ENCODE data around the gene COG3.
"Not testable (repeated sequence)": the region's sequence is repeated elsewhere in the genome, so short reads cannot be mapped to it uniquely, and the experiment has no call there.

The COG3 gene, protein sequence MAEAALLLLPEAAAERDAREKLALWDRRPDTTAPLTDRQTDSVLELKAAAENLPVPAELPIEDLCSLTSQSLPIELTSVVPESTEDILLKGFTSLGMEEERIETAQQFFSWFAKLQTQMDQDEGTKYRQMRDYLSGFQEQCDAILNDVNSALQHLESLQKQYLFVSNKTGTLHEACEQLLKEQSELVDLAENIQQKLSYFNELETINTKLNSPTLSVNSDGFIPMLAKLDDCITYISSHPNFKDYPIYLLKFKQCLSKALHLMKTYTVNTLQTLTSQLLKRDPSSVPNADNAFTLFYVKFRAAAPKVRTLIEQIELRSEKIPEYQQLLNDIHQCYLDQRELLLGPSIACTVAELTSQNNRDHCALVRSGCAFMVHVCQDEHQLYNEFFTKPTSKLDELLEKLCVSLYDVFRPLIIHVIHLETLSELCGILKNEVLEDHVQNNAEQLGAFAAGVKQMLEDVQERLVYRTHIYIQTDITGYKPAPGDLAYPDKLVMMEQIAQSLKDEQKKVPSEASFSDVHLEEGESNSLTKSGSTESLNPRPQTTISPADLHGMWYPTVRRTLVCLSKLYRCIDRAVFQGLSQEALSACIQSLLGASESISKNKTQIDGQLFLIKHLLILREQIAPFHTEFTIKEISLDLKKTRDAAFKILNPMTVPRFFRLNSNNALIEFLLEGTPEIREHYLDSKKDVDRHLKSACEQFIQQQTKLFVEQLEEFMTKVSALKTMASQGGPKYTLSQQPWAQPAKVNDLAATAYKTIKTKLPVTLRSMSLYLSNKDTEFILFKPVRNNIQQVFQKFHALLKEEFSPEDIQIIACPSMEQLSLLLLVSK

DNA sequence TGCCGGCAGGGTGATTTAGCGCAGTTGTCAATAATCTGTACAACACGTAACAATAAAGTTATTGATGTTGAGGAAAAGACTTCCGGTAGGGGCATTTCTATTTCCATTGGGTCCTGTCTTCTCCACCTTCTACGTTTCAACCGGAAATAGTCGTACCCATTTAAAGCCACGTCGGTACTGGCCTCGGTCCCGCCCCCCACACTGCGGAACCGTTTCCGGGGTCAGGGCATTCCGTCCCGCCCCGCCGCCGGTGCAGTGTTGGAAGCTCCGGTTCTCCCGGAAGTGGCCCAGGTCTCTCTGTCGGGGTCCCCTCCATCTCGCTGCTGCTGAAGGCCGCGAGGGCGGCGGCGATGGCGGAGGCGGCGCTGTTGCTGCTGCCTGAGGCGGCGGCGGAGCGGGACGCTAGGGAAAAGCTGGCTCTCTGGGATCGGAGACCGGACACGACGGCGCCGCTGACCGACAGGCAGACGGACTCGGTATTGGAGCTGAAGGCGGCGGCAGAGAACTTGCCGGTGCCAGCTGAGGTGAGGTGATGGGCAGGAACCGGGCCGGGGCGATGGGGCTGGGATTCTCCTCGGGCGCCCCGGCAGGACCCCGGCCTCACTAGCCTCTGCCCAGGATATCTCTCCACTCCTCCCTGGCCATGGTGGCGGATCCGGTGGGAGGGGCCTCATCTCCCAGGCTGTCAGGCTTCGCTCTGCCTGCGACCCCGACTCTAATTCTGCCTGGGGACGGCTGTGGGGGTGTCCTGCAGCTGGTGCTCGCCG lies at the start of gene COG3:
Gene COG3, plus strand, starts transcription at position 253 of the 767 bp plus-strand sequence. Its CDS starts 98 bp downstream, at position 351.
- DNase-seq: peak; percentile 98

DNA sequence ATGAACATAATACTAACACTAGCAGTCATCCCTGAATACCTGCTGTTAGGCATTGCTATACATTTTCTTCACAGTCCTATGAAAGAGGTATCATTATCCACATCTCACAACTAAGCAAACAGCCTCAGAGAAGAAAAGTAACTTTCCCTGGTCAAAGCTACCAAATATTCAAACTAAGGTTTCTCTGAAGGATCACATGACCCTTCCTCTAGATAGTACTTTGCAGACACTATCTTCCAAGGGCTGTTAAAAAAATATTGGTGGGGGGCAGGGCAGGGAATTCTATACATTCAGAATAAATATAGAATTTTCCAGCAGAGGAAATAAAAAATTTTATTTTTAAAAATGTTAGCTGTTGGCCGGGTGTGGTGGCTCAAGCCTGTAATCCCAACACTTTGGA lies 49.6 kb upstream of the COG3 start:
- DNase-seq: no peak

- no peak for DNase-seq
Measured at GRCh38 chr13:45416516-45417128, 48.1 kb upstream of the COG3 start.

- DNase-seq: peak; percentile 76
Measured at GRCh38 chr13:45417790-45418534, 46.8 kb upstream of the COG3 start, which contains the start of gene SLC25A30. SLC25A30 (minus strand) TSS chr13:45418373; CDS start chr13:45411425, 6,948 bp downstream.

DNA sequence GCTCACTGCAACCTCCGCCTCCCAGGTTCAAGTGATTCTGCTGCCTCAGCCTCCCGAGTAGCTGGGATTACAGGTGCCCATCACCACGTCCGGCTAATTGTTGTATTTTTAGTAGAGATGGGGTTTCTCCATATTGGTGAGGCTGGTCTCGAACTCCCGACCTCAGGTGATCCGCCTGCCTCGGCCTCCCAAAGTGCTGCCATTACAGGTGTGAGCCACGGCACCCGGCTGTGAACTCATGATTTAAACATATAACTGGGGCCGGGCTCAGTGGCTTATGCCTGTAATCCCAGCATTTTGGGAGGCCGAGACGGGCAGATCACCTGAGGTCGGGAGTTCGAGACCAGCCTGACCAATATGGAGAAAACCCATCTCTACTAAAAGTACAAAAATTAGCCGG lies 45.4 kb upstream of the COG3 start:
- DNase-seq: not testable (repeated sequence)

GRCh38 chr13:45419945-45420344 lies 44.8 kb upstream of the COG3 start:
- no peak for DNase-seq

- no peak for DNase-seq
Measured at GRCh38 chr13:45422731-45423292, 41.9 kb upstream of the COG3 start.

- DNase-seq: not testable (repeated sequence)
Measured at GRCh38 chr13:45426056-45426841, 38.5 kb upstream of the COG3 start.

- DNase-seq: no peak
Measured at GRCh38 chr13:45432737-45433380, 31.9 kb upstream of the COG3 start.

GRCh38 chr13:45433381-45433790 lies 31.4 kb upstream of the COG3 start:
- no peak for DNase-seq

GRCh38 chr13:45434556-45435371 lies 30.0 kb upstream of the COG3 start:
- no peak for DNase-seq

DNA sequence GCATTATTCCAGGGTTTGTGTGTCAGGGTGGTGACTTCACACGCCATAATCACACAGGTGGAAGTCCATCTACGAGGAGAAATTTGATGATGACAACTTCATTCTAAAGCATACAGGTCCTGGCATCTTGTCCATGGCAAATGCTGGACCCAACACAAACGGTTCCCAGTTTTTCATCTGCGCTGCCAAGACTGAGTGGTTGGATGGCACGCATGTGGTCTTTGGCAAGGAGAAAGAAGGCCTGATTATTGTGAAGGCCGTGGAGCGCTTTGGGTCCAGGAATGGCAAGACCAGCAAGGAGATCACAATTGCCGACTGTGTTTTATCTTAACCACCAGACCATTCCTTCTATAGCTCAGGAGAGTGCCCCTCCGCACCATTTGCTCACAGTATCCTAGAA lies 28.4 kb upstream of the COG3 start:
- DNase-seq: no peak

DNA sequence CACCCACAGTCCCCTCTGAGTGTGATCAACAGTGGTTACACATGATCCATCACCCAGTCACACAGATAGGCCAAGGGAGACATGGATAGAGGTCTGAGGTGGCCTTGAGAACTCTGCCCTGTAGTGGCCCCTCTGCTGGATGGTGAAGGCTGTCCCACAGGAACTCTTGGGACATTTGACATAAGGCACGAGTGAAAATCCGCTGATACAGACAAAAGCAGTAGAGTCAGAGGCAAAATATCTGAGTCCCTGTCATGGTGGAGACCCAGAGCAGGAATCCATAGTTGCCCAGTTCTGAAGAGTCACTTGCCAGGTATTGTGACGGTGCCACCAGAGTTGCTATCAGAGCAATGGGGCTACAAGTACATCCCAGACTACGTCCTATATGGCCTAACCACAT lies 27.8 kb upstream of the COG3 start:
- no peak for DNase-seq

DNA sequence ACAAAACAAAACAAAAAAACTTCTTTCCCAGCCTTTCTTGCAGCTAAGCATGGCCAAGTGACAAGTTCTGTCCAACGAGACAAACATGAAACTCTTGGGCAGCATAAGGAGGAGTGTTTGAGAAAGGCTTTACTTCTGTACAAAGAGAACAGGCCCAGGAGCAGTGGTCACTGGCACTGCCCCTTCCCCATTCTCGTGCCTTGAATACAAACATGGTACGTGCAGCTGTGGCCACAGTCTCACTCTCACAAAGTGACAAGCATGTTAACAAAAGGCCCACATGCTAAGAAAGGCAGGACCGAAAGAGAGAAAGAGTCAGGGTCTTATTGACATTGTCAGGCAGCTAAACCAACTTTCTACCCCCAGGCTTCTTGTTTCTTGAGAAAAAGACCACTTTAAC lies 26.8 kb upstream of the COG3 start:
- no peak for DNase-seq

DNA sequence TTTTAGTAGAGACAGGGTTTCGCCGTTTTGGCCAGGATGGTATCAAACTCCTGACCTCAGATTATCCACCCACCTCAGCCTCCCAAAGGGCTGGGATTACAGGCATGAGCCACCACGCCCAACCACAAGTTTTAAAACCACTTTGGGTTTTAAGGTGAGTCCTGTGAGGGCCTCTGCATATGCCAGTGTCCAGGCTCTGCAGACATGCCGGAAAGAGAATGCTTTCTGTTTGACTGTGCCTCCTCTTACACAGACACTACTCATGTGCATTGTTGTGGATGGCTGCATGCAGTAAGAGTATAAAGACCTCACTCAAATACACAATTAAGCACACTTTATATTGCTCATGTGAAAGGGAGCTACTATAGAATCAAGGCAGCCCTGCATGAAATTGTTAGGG lies 25.7 kb upstream of the COG3 start:
- no peak for DNase-seq

DNA sequence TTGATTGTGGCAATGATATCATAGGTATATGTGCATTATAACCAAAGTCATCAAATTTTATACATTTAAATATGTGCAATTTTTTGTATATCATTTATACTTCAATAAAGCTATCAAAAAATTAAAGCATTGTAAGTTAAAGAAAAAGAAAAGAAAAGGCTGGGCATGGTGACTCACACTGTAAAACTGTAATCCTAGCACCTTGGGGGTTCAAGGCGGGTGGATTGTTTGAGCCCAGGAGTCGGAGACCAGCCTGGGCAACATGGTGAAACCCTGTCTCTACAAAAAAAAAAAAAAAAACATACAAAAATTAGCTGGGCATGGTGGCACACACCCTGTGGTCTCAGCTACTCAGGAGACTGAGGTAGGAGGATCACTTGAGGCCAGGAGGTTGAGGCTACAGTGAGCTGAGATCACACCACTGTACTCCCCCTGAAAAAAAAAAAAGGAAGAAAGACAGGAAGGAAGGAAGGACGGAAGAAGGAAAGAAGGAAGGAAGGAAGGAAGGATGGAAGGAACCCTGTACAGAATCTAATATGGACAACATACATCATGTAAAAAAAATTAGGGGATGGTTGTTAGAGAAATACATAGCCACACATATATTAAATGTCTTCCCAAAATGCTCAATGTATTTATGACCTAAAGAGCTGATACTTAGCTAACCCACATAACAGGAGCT lies 24.8 kb upstream of the COG3 start:
- DNase-seq: no peak

GRCh38 chr13:45441633-45442032 lies 23.1 kb upstream of the COG3 start:
- DNase-seq: peak; percentile 70

- no peak for DNase-seq
Measured at GRCh38 chr13:45445053-45445452, 19.7 kb upstream of the COG3 start.

GRCh38 chr13:45446181-45446580 lies 18.6 kb upstream of the COG3 start:
- DNase-seq: no peak

All from kidney glomerular epithelial cell (primary cell).